ENCODE data around the gene PON3. TPM values are rescaled to one million over a fixed set of nuclear protein-coding genes. Genes with fewer than 3 reads are reported as not detected.

PON3 gene
- polyA plus RNA-seq, 4 donors: 2.4 to 15.6 (median 6.7) TPM

GRCh38 chr7:95365151-95365550 lies 31.0 kb downstream of the PON3 start:
- Histone ChIP-seq H3K27ac (ENCODE audit: low read depth in 1 of 3, low read length in 2 of 3) (no peak overlapping the region), H3K9me3 (ENCODE audit: control insufficient read depth in 2 of 2, insufficient read depth in 1 of 2, low read depth in 1 of 2, low read length in 1 of 2) (no peaks in the 10 kb centered on the region), H3K4me1 (ENCODE audit: control insufficient read depth in 3 of 3, insufficient read depth in 2 of 3, low read depth in 1 of 3, low read length in 2 of 3) (no peaks in the 10 kb centered on the region), H3K27me3 (ENCODE audit: control insufficient read depth in 3 of 3, insufficient read depth in 3 of 3, low read length in 3 of 3) (no peaks in the 10 kb centered on the region), H3K4me3 (ENCODE audit: low read depth in 1 of 3, low read length in 3 of 3) (no peak overlapping the region), H3K36me3 (ENCODE audit: control insufficient read depth in 3 of 3, insufficient read depth in 2 of 3, low read depth in 1 of 3, low read length in 3 of 3) (no peaks in the 10 kb centered on the region)
- DNase-seq (no peak), FAIRE-seq (no peak)
- 96 to 100% (median 100%) methylated on average over 1 of the region's 1 CpG for WGBS, 3 donors

GRCh38 chr7:95357623-95358022 lies 38.6 kb downstream of the PON3 start:
- no peaks in the 10 kb centered on the region for H3K4me1 ChIP-seq (ENCODE audit: control insufficient read depth in 3 of 3, insufficient read depth in 2 of 3, low read depth in 1 of 3, low read length in 2 of 3)
- DNase-seq (no peak), FAIRE-seq (no peak)
- peaks cover 0 to 9% of the 10 kb centered on the region in 2 donors for H3K9me3 ChIP-seq (ENCODE audit: control insufficient read depth in 2 of 2, insufficient read depth in 1 of 2, low read depth in 1 of 2, low read length in 1 of 2)
- no peak overlapping the region for H3K27ac ChIP-seq (ENCODE audit: low read depth in 1 of 3, low read length in 2 of 3)
- no peaks in the 10 kb centered on the region for H3K27me3 ChIP-seq (ENCODE audit: control insufficient read depth in 3 of 3, insufficient read depth in 3 of 3, low read length in 3 of 3)
- no peak overlapping the region for H3K4me3 ChIP-seq (ENCODE audit: low read depth in 1 of 3, low read length in 3 of 3)
- no peaks in the 10 kb centered on the region for H3K36me3 ChIP-seq (ENCODE audit: control insufficient read depth in 3 of 3, insufficient read depth in 2 of 3, low read depth in 1 of 3, low read length in 3 of 3)
- WGBS, 3 donors: 30 to 43% (median 40%) methylated on average over 3 of the region's 3 CpGs

- H3K4me1 ChIP-seq (ENCODE audit: control insufficient read depth in 3 of 3, insufficient read depth in 2 of 3, low read depth in 1 of 3, low read length in 2 of 3): no peaks in the 10 kb centered on the region
- FAIRE-seq (no peak), DNase-seq (no peak)
- no peak overlapping the region for H3K27ac ChIP-seq (ENCODE audit: low read depth in 1 of 3, low read length in 2 of 3)
- no peaks in the 10 kb centered on the region for H3K36me3 ChIP-seq (ENCODE audit: control insufficient read depth in 3 of 3, insufficient read depth in 2 of 3, low read depth in 1 of 3, low read length in 3 of 3)
- no peak overlapping the region for H3K4me3 ChIP-seq (ENCODE audit: low read depth in 1 of 3, low read length in 3 of 3)
- H3K27me3 ChIP-seq (ENCODE audit: control insufficient read depth in 3 of 3, insufficient read depth in 3 of 3, low read length in 3 of 3): no peaks in the 10 kb centered on the region
- WGBS, 3 donors: 69 to 72% (median 71%) methylated on average over 4 of the region's 4 CpGs
- H3K9me3 ChIP-seq (ENCODE audit: control insufficient read depth in 2 of 2, insufficient read depth in 1 of 2, low read depth in 1 of 2, low read length in 1 of 2): no peaks in the 10 kb centered on the region
Measured at GRCh38 chr7:95342642-95343307, 53.4 kb downstream of the PON3 start.

DNA sequence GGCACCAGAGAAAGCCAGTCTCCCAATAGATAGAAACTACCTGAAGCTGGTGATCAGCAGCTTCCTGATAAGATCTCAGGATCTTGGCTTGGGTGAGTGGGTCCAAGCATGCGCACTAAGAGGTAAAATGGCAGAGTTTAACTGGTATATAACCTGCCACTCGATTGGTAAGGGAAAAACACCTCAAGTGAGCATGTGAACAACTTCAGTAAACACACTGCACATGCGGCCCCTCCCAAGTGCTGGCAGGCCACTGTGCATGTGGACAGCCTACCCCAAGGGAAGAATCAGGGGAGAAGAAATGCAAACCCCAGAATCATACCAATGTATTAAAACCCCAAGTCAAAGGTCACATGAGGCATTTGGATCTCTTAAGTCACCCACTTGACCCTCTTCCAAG lies 54.1 kb downstream of the PON3 start:
- H3K4me3 ChIP-seq (ENCODE audit: low read depth in 1 of 3, low read length in 3 of 3): no peak overlapping the region
- no peak overlapping the region for H3K27ac ChIP-seq (ENCODE audit: low read depth in 1 of 3, low read length in 2 of 3)
- no peaks in the 10 kb centered on the region for H3K36me3 ChIP-seq (ENCODE audit: control insufficient read depth in 3 of 3, insufficient read depth in 2 of 3, low read depth in 1 of 3, low read length in 3 of 3)
- H3K9me3 ChIP-seq (ENCODE audit: control insufficient read depth in 2 of 2, insufficient read depth in 1 of 2, low read depth in 1 of 2, low read length in 1 of 2): no peaks in the 10 kb centered on the region
- WGBS, 3 donors: 72 to 82% (median 82%) methylated on average over 3 of the region's 3 CpGs
- no peak for DNase-seq
- no peaks in the 10 kb centered on the region for H3K27me3 ChIP-seq (ENCODE audit: control insufficient read depth in 3 of 3, insufficient read depth in 3 of 3, low read length in 3 of 3)
- FAIRE-seq: no peak
- no peaks in the 10 kb centered on the region for H3K4me1 ChIP-seq (ENCODE audit: control insufficient read depth in 3 of 3, insufficient read depth in 2 of 3, low read depth in 1 of 3, low read length in 2 of 3)

GRCh38 chr7:95340491-95340890 lies 55.7 kb downstream of the PON3 start:
- DNase-seq: no peak
- Histone ChIP-seq H3K27ac (ENCODE audit: low read depth in 1 of 3, low read length in 2 of 3) (no peak overlapping the region), H3K4me1 (ENCODE audit: control insufficient read depth in 3 of 3, insufficient read depth in 2 of 3, low read depth in 1 of 3, low read length in 2 of 3) (no peaks in the 10 kb centered on the region), H3K27me3 (ENCODE audit: control insufficient read depth in 3 of 3, insufficient read depth in 3 of 3, low read length in 3 of 3) (no peaks in the 10 kb centered on the region), H3K4me3 (ENCODE audit: low read depth in 1 of 3, low read length in 3 of 3) (no peak overlapping the region), H3K36me3 (ENCODE audit: control insufficient read depth in 3 of 3, insufficient read depth in 2 of 3, low read depth in 1 of 3, low read length in 3 of 3) (no peaks in the 10 kb centered on the region), H3K9me3 (ENCODE audit: control insufficient read depth in 2 of 2, insufficient read depth in 1 of 2, low read depth in 1 of 2, low read length in 1 of 2) (no peaks in the 10 kb centered on the region)
- no peak for FAIRE-seq
- WGBS, 3 donors: 85 to 94% (median 88%) methylated on average over 2 of the region's 2 CpGs

DNA sequence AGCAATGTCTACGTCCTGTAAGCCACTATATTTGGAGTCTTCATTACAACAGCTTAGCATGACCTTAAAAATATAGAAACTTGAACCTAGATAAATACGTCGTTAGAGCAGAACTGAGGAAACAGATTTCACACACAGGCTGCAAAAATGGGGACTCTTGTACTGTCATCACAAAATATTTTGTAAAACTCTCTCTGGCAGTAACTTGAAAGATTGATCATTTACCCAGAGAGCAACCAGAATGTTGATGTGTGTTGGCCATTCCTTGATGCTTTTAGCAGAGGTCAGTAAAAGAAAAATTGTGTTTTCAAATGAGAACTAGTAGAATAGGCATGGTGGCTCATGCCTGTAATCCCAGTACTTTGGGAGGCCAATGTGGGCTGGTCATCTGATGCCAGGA lies 57.3 kb downstream of the PON3 start:
- 89 to 91% (median 89%) methylated on average over 3 of the region's 3 CpGs for WGBS, 3 donors
- Histone ChIP-seq H3K4me1 (ENCODE audit: control insufficient read depth in 3 of 3, insufficient read depth in 2 of 3, low read depth in 1 of 3, low read length in 2 of 3) (no peaks in the 10 kb centered on the region), H3K36me3 (ENCODE audit: control insufficient read depth in 3 of 3, insufficient read depth in 2 of 3, low read depth in 1 of 3, low read length in 3 of 3) (no peaks in the 10 kb centered on the region), H3K4me3 (ENCODE audit: low read depth in 1 of 3, low read length in 3 of 3) (no peak overlapping the region), H3K9me3 (ENCODE audit: control insufficient read depth in 2 of 2, insufficient read depth in 1 of 2, low read depth in 1 of 2, low read length in 1 of 2) (no peaks in the 10 kb centered on the region), H3K27ac (ENCODE audit: low read depth in 1 of 3, low read length in 2 of 3) (no peak overlapping the region), H3K27me3 (ENCODE audit: control insufficient read depth in 3 of 3, insufficient read depth in 3 of 3, low read length in 3 of 3) (no peaks in the 10 kb centered on the region)
- no peak for DNase-seq
- no peak for FAIRE-seq

- no peaks in the 10 kb centered on the region for H3K27me3 ChIP-seq (ENCODE audit: control insufficient read depth in 3 of 3, insufficient read depth in 3 of 3, low read length in 3 of 3)
- no peaks in the 10 kb centered on the region for H3K4me1 ChIP-seq (ENCODE audit: control insufficient read depth in 3 of 3, insufficient read depth in 2 of 3, low read depth in 1 of 3, low read length in 2 of 3)
- H3K4me3 ChIP-seq (ENCODE audit: low read depth in 1 of 3, low read length in 3 of 3): no peak overlapping the region
- H3K9me3 ChIP-seq (ENCODE audit: control insufficient read depth in 2 of 2, insufficient read depth in 1 of 2, low read depth in 1 of 2, low read length in 1 of 2): no peaks in the 10 kb centered on the region
- DNase-seq (no peak), FAIRE-seq (no peak)
- H3K27ac ChIP-seq (ENCODE audit: low read depth in 1 of 3, low read length in 2 of 3): no peak overlapping the region
- H3K36me3 ChIP-seq (ENCODE audit: control insufficient read depth in 3 of 3, insufficient read depth in 2 of 3, low read depth in 1 of 3, low read length in 3 of 3): no peaks in the 10 kb centered on the region
Measured at GRCh38 chr7:95335093-95335492, 61.1 kb downstream of the PON3 start.

DNA sequence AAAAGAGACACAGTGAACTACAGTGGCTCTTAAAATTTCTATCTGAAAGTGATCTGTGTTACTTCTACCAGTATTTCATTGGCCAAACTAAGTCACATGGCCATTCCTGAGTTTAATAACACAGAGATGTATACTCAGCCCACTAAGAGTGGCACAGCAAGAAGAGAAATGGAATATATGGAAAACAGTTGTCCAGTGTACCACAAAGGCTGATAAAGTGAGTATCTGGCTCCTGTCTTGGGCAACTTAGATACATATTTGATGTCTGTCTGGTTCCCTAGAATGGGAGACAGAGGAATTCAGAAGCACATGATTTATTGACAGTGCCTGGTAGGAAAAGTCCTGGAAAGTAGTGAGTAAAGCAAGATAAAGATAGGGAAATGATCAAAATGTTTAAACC lies 61.7 kb downstream of the PON3 start:
- no peaks in the 10 kb centered on the region for H3K9me3 ChIP-seq (ENCODE audit: control insufficient read depth in 2 of 2, insufficient read depth in 1 of 2, low read depth in 1 of 2, low read length in 1 of 2)
- H3K4me1 ChIP-seq (ENCODE audit: control insufficient read depth in 3 of 3, insufficient read depth in 2 of 3, low read depth in 1 of 3, low read length in 2 of 3): no peaks in the 10 kb centered on the region
- FAIRE-seq: no peak
- no peaks in the 10 kb centered on the region for H3K36me3 ChIP-seq (ENCODE audit: control insufficient read depth in 3 of 3, insufficient read depth in 2 of 3, low read depth in 1 of 3, low read length in 3 of 3)
- no peak for DNase-seq
- H3K4me3 ChIP-seq (ENCODE audit: low read depth in 1 of 3, low read length in 3 of 3): no peak overlapping the region
- no peaks in the 10 kb centered on the region for H3K27me3 ChIP-seq (ENCODE audit: control insufficient read depth in 3 of 3, insufficient read depth in 3 of 3, low read length in 3 of 3)
- H3K27ac ChIP-seq (ENCODE audit: low read depth in 1 of 3, low read length in 2 of 3): no peak overlapping the region

GRCh38 chr7:95330961-95331337 lies 65.2 kb downstream of the PON3 start:
- WGBS, 3 donors: 96 to 100% (median 97%) methylated on average over 1 of the region's 1 CpG
- H3K36me3 ChIP-seq (ENCODE audit: control insufficient read depth in 3 of 3, insufficient read depth in 2 of 3, low read depth in 1 of 3, low read length in 3 of 3): no peaks in the 10 kb centered on the region
- H3K9me3 ChIP-seq (ENCODE audit: control insufficient read depth in 2 of 2, insufficient read depth in 1 of 2, low read depth in 1 of 2, low read length in 1 of 2): no peaks in the 10 kb centered on the region
- H3K4me3 ChIP-seq (ENCODE audit: low read depth in 1 of 3, low read length in 3 of 3): no peak overlapping the region
- DNase-seq (no peak), FAIRE-seq (no peak)
- H3K27ac ChIP-seq (ENCODE audit: low read depth in 1 of 3, low read length in 2 of 3): no peak overlapping the region
- H3K4me1 ChIP-seq (ENCODE audit: control insufficient read depth in 3 of 3, insufficient read depth in 2 of 3, low read depth in 1 of 3, low read length in 2 of 3): no peaks in the 10 kb centered on the region
- no peaks in the 10 kb centered on the region for H3K27me3 ChIP-seq (ENCODE audit: control insufficient read depth in 3 of 3, insufficient read depth in 3 of 3, low read length in 3 of 3)

All from small intestine (tissue), 7 donors.